ENCODE data around the gene ABITRAM.

Gene ABITRAM

DNA sequence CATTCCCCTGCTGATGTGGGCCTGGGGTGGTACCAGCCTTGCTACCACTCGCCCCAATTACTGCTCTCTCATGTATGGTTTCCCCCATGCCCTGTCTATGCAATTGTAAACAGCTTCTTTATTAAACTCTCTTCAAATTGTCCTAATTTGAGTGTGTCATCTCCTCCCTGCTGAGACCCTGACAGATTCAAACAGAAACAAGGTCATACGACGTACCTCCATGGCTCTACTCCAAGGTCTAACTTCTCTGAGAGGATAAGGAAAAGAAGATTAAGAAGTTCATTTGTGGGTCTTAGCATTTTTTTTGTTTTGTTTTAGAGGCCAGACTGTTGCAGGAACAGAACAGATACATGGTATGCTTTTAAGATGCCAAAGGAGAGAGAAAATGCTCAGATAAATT lies 38.0 kb downstream of the ABITRAM start:
- Histone ChIP-seq H3K36me3 (ENCODE audit: insufficient read depth, insufficient read length, low read length) (peaks cover 77% of the 10 kb centered on the region), H3K9ac (ENCODE audit: insufficient read length, low read depth) (no peak overlapping the region), H3K27me3 (ENCODE audit: insufficient read depth, insufficient read length) (no peaks in the 10 kb centered on the region), H3K9me3 (ENCODE audit: insufficient read depth, low read length) (no peaks in the 10 kb centered on the region), H3K4me1 (ENCODE audit: insufficient read depth, insufficient read length) (no peaks in the 10 kb centered on the region), H3K4me3 (ENCODE audit: insufficient read length, low read depth) (no peak overlapping the region)
- TF ChIP-seq SUZ12 (IDR thresholded peaks at IDR 0.05; ENCODE audit: extremely low read depth, insufficient read depth, insufficient read length): no peak
- no peak for TF ChIP-seq ZNF274 (IDR thresholded peaks at IDR 0.05; ENCODE audit: low read depth, low read length)
- TF ChIP-seq YY1 (IDR thresholded peaks at IDR 0.05; ENCODE audit: insufficient read depth, insufficient read length): no peak
- no peak for DNase-seq (ENCODE audit: low read depth, low spot score)

DNA sequence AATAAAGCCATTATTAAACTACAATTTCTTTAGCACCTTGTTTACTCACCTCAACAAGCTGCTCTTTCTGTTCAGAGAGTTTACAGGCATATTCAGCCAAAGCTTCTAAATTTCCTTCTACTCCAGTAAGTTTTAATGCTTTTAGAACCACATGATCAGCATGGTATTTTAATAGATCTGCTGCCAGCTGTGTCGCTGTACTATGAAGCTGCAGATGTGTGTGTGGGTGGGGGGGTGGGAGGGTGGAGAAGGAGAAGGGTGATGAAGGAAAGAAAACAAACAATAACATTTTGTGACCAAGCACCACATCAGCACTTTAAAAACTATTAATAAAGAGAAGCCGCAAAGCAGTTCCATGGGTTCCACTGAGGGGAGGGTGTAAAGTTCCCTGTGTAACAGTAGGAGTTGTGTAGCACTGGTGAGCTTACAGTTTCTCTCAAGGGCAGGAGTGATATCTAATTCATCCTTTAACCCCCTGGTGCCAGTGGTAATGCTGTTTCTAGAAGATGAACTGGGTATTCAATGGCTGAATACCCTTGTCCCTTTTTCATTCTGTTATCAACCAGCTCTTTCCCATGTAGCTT lies 38.5 kb downstream of the ABITRAM start:
- no peak for DNase-seq (ENCODE audit: low read depth, low spot score)
- Histone ChIP-seq H3K9me3 (ENCODE audit: insufficient read depth, low read length) (no peaks in the 10 kb centered on the region), H3K4me1 (ENCODE audit: insufficient read depth, insufficient read length) (no peaks in the 10 kb centered on the region), H3K36me3 (ENCODE audit: insufficient read depth, insufficient read length, low read length) (peaks cover 77% of the 10 kb centered on the region), H3K9ac (ENCODE audit: insufficient read length, low read depth) (no peak overlapping the region), H3K4me3 (ENCODE audit: insufficient read length, low read depth) (no peak overlapping the region), H3K27me3 (ENCODE audit: insufficient read depth, insufficient read length) (no peaks in the 10 kb centered on the region)
- no peak for TF ChIP-seq SUZ12 (IDR thresholded peaks at IDR 0.05; ENCODE audit: extremely low read depth, insufficient read depth, insufficient read length)

- Histone ChIP-seq H3K9me3 (ENCODE audit: insufficient read depth, low read length) (no peaks in the 10 kb centered on the region), H3K4me1 (ENCODE audit: insufficient read depth, insufficient read length) (no peaks in the 10 kb centered on the region), H3K36me3 (ENCODE audit: insufficient read depth, insufficient read length, low read length) (peaks cover 77% of the 10 kb centered on the region), H3K9ac (ENCODE audit: insufficient read length, low read depth) (no peak overlapping the region), H3K4me3 (ENCODE audit: insufficient read length, low read depth) (no peak overlapping the region), H3K27me3 (ENCODE audit: insufficient read depth, insufficient read length) (no peaks in the 10 kb centered on the region)
- TF ChIP-seq SUZ12 (IDR thresholded peaks at IDR 0.05; ENCODE audit: extremely low read depth, insufficient read depth, insufficient read length) (no peak), YY1 (IDR thresholded peaks at IDR 0.05; ENCODE audit: insufficient read depth, insufficient read length) (no peak), ZNF274 (IDR thresholded peaks at IDR 0.05; ENCODE audit: low read depth, low read length) (no peak)
- no peak for DNase-seq (ENCODE audit: low read depth, low spot score)
These were observed 39.7 kb downstream of the ABITRAM start for GRCh38 chr9:108973895-108974294.

GRCh38 chr9:108978205-108978604 lies 44.0 kb downstream of the ABITRAM start:
- Histone ChIP-seq H3K4me3 (ENCODE audit: insufficient read length, low read depth) (no peak overlapping the region), H3K36me3 (ENCODE audit: insufficient read depth, insufficient read length, low read length) (peaks cover 77% of the 10 kb centered on the region), H3K27me3 (ENCODE audit: insufficient read depth, insufficient read length) (no peaks in the 10 kb centered on the region), H3K9ac (ENCODE audit: insufficient read length, low read depth) (no peak overlapping the region), H3K9me3 (ENCODE audit: insufficient read depth, low read length) (no peaks in the 10 kb centered on the region), H3K4me1 (ENCODE audit: insufficient read depth, insufficient read length) (no peaks in the 10 kb centered on the region)
- no peak for DNase-seq (ENCODE audit: low read depth, low spot score)
- TF ChIP-seq YY1 (IDR thresholded peaks at IDR 0.05; ENCODE audit: insufficient read depth, insufficient read length): no peak
- TF ChIP-seq ZNF274 (IDR thresholded peaks at IDR 0.05; ENCODE audit: low read depth, low read length): no peak
- no peak for TF ChIP-seq SUZ12 (IDR thresholded peaks at IDR 0.05; ENCODE audit: extremely low read depth, insufficient read depth, insufficient read length)

DNA sequence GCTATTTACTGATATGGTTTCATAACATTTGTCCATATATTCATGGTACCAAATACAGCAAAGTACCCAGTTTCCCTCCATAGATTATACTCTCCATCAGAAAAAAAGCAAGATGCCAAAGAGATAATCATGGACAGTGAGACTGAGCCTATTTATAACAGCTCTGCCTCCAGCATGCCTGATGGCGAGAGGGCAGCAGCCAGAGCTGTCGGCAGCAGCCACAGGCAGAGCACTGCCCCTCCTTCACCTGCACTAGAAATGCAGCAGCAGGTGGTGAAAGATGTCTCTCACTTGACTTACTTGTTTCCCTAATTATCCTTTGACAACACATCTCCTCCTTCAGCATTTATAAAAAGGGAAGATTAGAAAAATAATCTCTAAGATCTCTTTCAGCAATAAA lies 46.7 kb downstream of the ABITRAM start:
- no peak for DNase-seq (ENCODE audit: low read depth, low spot score)
- H3K4me3 ChIP-seq (ENCODE audit: insufficient read length, low read depth): no peak overlapping the region
- no peaks in the 10 kb centered on the region for H3K27me3 ChIP-seq (ENCODE audit: insufficient read depth, insufficient read length)
- peaks cover 85% of the 10 kb centered on the region for H3K36me3 ChIP-seq (ENCODE audit: insufficient read depth, insufficient read length, low read length)
- no peaks in the 10 kb centered on the region for H3K9me3 ChIP-seq (ENCODE audit: insufficient read depth, low read length)
- H3K9ac ChIP-seq (ENCODE audit: insufficient read length, low read depth): no peak overlapping the region
- TF ChIP-seq SUZ12 (IDR thresholded peaks at IDR 0.05; ENCODE audit: extremely low read depth, insufficient read depth, insufficient read length): no peak
- no peak for TF ChIP-seq YY1 (IDR thresholded peaks at IDR 0.05; ENCODE audit: insufficient read depth, insufficient read length)
- no peak for TF ChIP-seq ZNF274 (IDR thresholded peaks at IDR 0.05; ENCODE audit: low read depth, low read length)
- no peaks in the 10 kb centered on the region for H3K4me1 ChIP-seq (ENCODE audit: insufficient read depth, insufficient read length)

DNA sequence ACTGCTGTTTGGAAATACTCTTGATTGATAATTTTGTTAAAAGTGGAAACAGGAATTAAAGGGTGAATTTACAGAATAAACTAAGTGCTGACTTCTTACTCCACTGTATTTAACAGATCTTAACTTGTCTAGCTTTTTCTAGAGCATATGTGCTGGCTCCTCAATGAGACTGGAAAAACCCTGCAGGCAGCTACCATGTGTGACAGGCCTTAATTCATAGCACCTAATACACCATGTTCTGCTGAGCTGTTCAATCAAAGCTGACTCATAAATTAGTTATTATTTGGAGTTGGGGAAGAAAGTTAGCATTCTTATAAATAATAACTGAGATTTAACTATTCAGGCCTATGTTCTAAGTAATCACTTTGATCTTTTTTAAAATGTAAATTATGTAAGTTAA lies 49.7 kb downstream of the ABITRAM start:
- TF ChIP-seq ZNF274 (IDR thresholded peaks at IDR 0.05; ENCODE audit: low read depth, low read length): no peak
- TF ChIP-seq SUZ12 (IDR thresholded peaks at IDR 0.05; ENCODE audit: extremely low read depth, insufficient read depth, insufficient read length): no peak
- no peak for TF ChIP-seq YY1 (IDR thresholded peaks at IDR 0.05; ENCODE audit: insufficient read depth, insufficient read length)
- no peak overlapping the region for H3K4me3 ChIP-seq (ENCODE audit: insufficient read length, low read depth)

More for the DNA sequence above, 49.7 kb downstream of the ABITRAM start:
- Histone ChIP-seq H3K36me3 (ENCODE audit: insufficient read depth, insufficient read length, low read length) (peaks cover 66% of the 10 kb centered on the region), H3K27me3 (ENCODE audit: insufficient read depth, insufficient read length) (no peaks in the 10 kb centered on the region), H3K9ac (ENCODE audit: insufficient read length, low read depth) (no peak overlapping the region), H3K4me1 (ENCODE audit: insufficient read depth, insufficient read length) (no peaks in the 10 kb centered on the region), H3K9me3 (ENCODE audit: insufficient read depth, low read length) (no peaks in the 10 kb centered on the region)
- no peak for DNase-seq (ENCODE audit: low read depth, low spot score)

Data from NT2/D1 (cell line).